HG02943 (cell line): ENCODE measurements around the gene CD2BP2.
"Not testable (repeated sequence)": the region's sequence is repeated elsewhere in the genome, so short reads cannot be mapped to it uniquely, and the experiment has no call there.

Source experiments
- ATAC-seq: cut with Tn5 transposase; IDR thresholded peaks from one replicate; pipeline ENCODE4 v1.9.1; 2021; ENCODE audit warnings: mild to moderate bottlenecking, low read depth, moderate library complexity; ENCODE audit not compliant: unreplicated experiment

CD2BP2 gene

GRCh38 chr16:30348113-30348512 lies 7.0 kb downstream of the CD2BP2 start:
- ATAC-seq, result no peak

- ATAC-seq, result no peak
Measured at GRCh38 chr16:30346286-30346685, 8.8 kb downstream of the CD2BP2 start.

- ATAC-seq, result not testable (repeated sequence)
Measured at GRCh38 chr16:30343491-30343820, 11.7 kb downstream of the CD2BP2 start.

- no peak for ATAC-seq
Measured at GRCh38 chr16:30342751-30343490, 12.2 kb downstream of the CD2BP2 start.

GRCh38 chr16:30341971-30342370 lies 13.1 kb downstream of the CD2BP2 start:
- ATAC-seq, result not testable (repeated sequence)

GRCh38 chr16:30340621-30341020 lies 14.5 kb downstream of the CD2BP2 start:
- ATAC-seq, result no peak

- ATAC-seq, result not testable (repeated sequence)
Measured at GRCh38 chr16:30338715-30339114, 16.4 kb downstream of the CD2BP2 start.

GRCh38 chr16:30337964-30338357 lies 17.1 kb downstream of the CD2BP2 start:
- not testable (repeated sequence) for ATAC-seq

GRCh38 chr16:30335598-30336474 lies 19.3 kb downstream of the CD2BP2 start:
- ATAC-seq, result peak; percentile 26

GRCh38 chr16:30335028-30335597 lies 20.0 kb downstream of the CD2BP2 start:
- ATAC-seq, result peak; percentile 82

- ATAC-seq, result peak; percentile 80
Measured at GRCh38 chr16:30334473-30334989, 20.6 kb downstream of the CD2BP2 start.

- ATAC-seq, result not testable (repeated sequence)
Measured at GRCh38 chr16:30324220-30324619, 30.9 kb downstream of the CD2BP2 start.

GRCh38 chr16:30318647-30319046 lies 36.5 kb downstream of the CD2BP2 start:
- ATAC-seq, result not testable (repeated sequence)

- not testable (repeated sequence) for ATAC-seq
Measured at GRCh38 chr16:30310937-30311336, 44.2 kb downstream of the CD2BP2 start.

- ATAC-seq, result not testable (repeated sequence)
Measured at GRCh38 chr16:30309255-30309654, 45.9 kb downstream of the CD2BP2 start.
